Activated CD4-positive, CD25-positive, alpha-beta regulatory T cell treated with anti-CD3 and anti-CD28 coated beads, Interleukin-2, amount 50 U/mL, for 16 hours (primary cell): ENCODE data around the gene SLC49A4.

Source experiments
- DNase-seq: peaks from one replicate; pipeline ENCODE4 v3.0.0-alpha.2; 2020; ENCODE audit warnings: low read depth, low spot score

The SLC49A4 gene

DNA sequence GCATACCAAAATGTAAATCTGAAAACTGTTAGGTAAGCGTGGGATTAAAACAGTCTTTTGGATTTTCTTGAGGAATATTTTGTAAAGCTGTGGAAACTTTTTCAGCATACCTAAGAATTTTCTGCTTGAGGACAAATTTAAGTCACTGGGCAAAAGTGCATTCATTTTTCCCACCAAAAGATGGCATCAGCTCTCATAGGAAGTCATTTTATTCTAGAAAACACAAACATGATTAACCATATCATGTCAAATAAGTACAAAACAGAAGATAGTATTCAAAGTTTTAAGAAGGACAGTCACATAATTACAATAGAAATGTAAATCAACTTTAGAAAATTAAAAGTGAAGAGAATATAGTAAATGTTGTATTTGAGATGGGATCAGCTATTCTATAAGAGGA is 63.5 kb downstream of the SLC49A4 start:
- DNase-seq = no peak

DNA sequence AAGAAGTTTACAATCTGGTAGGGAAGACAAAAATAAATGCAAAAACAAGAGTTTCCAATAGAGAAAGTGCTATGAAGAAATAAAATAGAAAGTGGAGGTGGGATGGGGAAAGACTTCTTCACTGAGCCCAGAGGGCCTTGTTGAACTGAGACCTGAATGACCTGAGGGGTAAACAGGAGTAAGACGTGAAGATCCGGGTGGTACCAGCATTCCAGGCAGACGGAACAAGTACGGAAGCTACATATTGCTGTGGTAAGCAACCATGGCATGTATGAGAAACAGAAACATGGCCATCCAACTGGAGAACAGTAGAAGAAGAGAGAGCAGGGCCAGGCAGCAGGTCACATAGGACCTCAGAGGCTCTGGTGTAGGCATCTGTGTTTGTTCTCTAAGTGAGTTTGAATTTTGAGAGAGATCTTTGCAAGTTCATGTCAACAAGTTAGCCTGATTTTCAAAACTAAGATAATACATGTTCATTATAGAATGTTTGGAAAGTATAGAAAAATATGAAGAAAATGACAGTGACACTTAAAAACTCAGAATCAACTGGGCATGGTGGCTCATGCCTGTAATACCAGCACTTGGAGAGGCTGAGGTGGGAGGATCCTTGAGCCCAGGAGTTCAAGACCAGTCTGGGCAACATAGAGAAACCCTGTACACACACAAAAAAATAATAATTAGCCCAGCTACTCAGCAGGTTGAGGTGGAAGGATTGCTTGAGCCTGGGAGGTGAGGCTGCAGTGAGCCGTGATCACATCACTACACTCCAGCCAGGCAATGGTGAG is 64.3 kb downstream of the SLC49A4 start:
- DNase-seq = no peak

DNA sequence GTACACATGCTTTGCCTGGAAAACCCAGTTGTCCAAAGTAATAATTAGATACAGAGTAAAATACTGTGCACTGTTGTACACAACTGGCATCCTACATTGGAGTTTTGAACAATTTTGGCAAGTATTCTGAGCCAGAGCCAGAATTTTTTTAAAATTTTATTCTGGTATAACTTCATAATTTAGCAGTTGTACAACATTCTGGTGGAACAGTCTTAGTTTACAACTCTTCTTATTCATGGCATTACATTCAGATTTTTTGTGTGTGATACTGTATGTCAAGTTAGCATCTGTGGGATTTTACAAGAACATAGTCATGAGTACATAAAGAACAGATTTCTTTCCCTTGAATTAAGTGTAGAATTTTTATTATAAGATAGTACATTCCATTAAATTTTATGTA is 67.5 kb downstream of the SLC49A4 start:
- no peak for DNase-seq

DNA sequence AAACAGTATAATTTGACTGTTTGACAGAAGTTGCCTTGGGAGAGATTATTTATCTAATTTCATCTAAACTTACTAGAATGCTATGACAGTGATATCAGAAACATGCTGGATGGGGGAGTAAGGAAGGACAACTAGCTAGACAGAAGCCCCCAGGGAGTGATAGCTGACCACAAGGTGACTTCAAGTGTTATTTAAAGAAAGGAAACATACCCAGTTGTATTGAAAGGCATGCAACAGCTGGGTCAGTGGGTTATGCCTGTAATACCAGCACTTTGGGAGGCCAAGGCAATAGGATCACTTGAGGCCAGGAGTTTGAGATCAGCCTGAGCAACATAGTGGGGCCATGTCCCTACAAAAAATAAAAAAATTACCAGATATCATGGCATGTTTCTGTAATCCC is 69.6 kb downstream of the SLC49A4 start:
- no peak for DNase-seq

DNA sequence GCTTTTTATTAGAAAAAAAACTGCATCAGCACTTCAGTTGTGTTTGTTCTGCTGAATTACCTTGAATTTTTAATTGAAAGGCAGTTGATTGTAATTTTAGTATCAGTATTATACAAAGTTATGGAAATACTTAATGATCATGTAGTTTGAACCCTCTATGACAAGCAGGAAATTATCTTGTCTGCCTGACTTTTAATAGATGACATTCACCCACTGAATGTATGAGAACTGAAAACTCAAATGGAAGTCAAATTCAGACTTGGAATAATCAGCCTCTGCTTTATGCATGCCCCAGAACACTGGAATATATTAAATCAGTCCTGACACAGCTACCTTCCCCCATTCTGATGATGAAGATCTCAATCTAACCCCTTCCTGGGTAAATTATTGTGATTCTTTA is 73.5 kb downstream of the SLC49A4 start:
- DNase-seq = no peak

DNA sequence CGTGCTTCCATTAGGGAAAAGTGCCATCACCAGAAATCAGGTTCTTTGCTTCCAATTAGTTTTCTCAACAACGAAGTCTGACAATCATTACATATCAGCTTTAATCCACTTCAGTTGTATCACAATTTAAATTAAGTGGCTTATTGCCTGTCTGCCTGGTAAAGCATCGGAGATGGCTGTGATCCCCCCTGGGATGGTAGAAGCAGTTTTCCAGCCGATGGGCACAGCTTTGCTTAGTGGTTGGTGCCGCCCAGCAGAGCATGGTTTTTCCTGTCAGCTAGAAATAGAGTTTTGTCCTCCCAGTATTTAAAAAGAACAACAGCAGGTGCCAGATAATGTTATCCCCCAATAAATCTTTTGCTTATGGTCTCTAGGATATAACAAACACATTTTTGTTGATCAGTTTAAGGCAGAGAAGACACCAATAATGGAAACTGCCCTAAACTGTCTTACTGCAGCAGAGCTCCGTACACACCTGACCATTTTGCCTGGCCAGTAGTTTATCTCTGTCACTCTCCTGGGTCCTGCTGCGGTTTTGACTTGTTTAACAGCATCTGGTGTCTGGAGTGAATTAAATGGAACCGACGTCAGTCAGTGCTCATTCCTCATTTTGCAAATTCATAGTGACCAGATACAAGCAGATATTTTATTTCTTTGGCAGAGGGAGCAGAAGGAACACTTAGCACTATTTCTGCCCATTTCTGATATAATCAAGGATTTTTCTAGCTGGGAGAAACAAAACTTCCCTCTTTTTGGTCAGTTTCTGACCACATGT is 79.1 kb downstream of the SLC49A4 start:
- no peak for DNase-seq

DNA sequence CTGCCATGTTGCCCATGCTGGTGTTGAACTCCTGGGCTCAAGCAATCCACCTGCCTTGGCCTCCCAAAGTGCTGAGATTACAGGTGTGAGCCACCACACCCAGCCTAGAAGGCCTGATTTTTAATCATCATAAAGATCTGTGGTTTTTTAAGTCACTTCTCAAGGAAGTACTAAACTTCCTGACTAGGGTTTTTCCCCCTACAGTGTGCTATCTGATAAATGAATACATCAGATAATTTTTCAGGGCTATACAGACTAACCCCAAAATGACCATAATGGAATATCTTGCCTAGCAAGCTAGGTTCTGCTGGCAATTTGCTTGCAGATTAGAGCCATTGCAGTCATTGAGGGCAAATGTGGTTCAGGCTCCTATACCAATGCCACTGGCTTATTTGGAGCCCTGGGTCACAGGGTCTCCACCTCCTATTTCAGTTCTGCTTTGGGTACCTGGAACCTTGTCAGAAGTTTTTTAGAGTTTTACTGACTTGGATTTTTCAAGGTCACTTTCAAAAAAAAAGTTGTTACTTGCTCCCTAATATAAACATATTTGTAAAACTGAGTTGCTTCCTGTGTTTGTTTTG is 80.8 kb downstream of the SLC49A4 start:
- DNase-seq = no peak

DNA sequence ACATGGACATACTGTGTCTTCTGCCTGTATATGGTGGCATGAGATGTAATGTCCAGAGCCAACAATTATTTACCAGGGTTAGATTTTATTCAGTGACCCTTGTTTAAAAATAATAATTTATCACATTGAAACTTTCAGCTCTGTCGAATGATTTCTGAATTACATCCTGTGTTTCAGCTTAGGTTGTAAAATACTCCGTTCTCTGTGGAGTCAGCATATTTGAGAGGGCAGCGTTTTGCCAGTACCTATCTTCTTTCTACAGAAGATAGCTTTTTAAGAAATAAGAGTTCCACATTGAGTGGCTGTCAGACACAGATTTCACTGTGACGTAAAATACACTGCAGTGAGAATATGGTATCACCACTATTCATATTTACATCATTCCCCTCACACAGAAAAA is 85.3 kb downstream of the SLC49A4 start:
- no peak for DNase-seq

DNA sequence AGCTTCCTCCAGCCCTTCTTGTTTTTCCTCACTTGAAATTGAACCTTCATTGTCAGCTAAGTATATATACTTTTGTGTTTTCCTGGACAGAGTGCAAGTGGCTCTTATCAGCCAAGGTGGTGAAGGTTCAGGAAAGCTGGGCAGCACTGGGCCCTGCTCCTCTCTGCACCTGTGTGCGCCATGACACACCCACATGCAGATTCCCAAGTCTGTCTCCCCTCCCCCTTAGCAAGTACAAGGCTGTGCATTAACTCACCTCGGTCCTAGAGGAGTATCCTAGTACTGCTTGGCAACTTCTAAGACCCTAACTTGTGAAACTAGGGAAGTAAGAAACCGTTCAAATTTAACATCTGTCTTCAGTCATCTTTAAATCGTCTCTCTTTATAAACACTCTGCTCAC is 85.8 kb downstream of the SLC49A4 start:
- no peak for DNase-seq

DNA sequence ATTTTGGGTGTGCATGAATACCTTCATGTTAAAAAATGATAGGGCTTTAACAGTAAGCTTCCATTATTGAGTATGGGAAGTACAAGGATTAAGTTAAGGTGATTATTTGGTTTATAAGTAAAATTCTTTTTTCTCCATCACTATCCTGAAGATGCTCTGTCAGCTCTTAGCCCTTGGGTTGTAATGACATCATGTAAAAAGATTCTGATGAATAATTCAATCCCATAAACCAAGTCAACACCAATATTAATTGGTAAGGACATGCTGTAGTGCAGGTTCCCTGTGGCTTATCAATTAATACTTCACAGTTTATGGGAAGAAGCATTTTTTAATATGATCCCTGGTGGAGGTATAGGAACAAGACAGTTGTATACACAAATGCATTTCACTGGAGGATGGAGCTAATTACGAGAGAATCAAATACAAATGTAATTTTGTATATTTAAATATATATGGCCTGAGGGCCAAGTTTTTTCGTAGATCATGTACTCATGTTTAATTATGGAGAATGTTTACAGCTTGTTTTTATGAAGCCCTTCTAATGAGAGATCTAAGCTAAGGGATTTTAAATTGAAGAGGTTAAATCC is 87.6 kb downstream of the SLC49A4 start:
- DNase-seq = no peak

DNA sequence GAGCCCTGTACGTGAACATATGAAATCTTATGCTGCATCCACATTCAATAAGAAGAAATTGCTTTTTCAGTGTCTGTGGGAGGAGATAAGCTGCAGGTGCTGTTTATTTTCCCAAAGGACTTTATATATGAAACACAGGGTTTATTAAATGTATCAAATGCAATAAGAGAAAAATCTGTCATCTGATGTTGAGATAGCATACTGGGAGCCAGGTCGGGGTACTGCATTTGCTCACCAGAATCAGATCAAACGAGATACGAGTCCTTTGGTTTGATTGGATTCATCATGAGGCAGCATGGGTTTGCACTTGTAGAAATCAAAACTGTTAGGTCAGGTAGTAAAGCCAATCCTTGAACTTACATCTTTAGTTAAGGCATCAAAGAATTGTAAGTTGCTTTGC is 91.4 kb downstream of the SLC49A4 start:
- no peak for DNase-seq

DNA sequence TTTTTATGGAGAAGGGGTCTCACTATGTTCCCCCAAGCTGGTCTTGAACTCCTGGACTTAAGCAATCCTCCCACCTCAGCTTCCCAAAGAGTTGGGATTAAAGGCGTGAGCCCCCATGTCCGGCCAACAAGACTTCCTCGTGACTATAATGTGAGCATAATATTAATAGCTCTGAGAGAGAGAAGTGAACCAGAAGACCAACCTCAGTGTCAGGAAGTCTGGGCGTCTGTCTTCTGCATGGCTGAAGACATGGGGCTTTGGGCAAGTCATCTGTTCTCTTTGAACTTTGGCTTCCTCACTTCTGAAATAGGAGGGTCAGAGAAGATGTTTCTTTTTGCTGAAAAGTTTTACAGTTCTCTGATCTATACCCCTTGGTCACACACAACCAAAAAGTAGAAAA is 92.1 kb downstream of the SLC49A4 start:
- DNase-seq = no peak

DNA sequence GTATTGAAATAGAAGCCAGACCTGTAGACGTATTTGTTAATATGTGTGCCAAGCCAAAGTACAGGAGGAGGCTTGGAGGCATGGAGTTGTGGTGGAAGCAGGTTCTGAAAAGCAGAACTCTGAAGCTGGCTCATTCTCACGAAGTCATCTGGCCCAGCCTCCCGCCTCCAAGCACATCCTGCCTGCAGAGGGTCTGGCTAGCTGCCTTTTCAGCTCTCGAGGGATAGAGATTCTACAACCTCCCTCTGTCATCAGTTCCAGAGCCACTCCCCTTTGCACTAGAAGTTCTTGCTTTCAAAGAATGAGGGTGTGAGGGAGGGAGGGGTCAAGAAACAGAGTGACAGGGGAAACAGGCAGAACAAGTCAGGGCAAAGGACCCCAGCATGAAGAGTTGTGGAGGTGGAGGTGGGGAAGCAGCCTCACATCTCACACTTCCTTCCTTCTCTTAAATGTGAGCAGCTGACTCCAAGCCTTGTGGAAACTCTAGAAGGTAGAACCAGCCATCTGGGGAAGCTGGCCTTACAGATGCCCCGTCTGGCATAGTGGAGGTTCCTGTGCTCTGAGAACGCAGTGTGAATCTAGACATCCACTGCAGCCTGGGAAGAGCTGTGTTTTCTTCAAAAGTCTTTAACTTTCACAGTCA is 95.3 kb downstream of the SLC49A4 start:
- no peak for DNase-seq

DNA sequence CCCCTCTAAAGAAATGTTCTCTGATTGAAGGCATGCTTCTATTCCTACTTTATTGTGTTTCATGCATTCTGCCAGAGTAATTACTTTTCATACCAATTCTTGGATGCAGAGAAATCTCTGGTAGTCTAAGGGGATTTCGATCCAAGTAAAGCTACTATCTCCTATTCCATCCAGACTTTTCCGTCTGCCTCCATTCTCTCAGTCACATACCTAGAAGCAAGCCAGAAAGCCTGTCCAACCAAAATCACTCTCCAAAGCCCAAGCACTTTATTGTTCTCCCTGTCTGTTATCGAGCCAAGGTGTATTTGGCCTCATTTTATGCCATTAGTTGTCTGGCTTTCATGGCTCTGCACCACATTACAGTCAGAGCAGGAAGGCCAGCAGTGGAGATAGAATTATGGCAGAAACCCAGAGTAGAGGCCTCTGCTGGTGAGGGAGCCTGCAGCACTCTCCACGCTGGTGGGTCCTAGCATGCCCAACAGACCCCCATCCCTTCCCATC is 95.9 kb downstream of the SLC49A4 start:
- no peak for DNase-seq

DNA sequence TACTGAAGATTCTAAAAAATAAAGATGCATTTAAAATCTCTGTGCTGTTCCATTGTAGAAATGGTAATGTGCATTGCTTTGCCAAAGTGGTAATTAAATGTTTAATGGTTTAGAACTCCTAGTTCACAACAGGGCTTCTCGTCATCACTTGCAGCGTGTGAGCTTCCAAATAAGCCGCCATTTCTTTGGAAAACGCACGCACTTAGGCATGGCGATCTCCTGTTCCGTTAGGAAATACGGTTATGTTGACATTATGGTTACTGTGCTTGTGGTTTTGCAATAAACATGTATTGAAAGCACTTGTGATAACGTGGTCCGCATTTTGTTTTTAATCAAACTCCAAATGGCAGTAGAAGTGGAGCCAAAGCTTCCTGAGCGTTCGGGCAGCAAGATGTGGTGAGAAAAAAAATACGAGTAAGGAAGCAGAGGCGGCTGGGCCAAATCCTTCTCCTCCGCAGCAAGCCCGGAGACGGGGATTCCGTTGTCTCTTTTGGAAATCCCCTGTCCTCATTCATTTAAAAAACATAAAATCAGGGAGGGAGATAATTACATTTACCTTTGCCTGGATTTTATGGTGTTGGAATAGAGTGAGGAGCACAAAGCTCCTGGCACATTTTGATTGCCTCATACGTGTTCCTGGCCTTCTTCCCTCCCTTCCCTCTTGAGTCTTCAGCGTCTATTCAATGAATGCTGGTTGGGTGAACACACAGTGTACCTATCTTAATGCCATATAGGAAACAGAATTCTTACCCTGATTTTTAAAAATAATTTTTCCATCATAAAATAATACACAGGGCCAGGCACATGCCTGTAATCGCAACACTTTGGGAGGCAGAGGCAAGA is 97.5 kb downstream of the SLC49A4 start:
- DNase-seq = no peak

DNA sequence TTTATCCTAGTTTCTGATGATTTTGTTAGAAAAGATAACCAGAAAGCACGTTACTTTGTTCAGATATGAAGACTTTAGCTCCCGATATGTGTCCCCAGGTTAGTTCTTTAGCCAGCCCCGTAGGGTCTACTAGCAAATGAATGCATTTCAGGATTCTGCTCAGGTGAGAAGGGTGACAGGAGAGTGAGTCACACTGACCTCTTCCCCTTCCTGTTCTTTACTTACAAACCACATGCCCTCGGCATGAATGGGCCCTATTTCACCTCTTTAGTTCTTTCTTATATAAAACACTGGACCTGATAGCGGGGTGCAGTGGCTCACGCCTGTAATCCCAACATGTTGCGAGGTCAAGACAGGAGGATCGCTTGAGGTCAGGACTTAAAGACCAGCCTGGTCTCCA is 98.4 kb downstream of the SLC49A4 start:
- DNase-seq = no peak

DNA sequence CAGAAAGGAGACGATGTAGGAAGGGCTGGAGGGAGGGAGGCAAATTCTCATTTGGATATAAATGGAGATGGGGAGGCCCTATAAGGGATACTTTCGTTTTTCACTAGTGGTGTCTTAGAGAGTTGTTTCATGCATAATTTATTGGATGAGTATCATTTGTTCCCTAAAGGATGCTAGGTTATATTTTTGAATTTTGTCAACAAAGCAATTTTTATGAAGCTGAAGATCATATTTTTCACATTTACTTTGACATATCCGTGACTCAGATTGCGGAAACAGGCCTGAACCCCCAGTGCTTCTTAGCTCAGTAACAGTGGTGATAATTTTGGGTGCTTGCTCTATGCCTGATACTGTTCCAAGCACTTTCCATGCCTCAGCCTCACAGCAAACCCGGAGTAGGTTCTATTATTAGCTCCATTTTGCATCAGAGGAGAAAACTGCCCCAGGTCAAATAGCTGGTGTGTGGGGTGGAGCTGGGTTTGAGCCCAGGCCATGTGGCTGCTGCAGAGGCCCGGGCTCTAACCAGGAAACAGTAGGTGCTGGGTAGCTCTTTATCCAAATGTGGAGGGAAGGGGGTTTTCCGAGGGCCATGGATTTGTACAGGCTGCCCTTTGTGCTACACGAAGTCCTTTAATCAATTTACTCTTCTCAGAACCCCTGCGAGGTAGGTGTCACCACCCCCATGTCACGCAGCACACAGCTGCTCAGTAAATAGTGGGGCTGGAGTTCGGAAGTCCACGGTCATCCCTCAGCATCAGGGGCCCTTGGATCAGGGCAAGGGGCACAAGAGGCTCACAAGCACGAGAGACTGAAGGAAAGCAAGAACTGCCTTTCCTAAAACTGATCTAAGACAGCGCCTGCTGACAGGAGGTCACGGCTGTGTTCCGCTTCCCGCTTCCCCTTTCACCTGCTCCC is 99.1 kb downstream of the SLC49A4 start:
- DNase-seq = no peak

DNA sequence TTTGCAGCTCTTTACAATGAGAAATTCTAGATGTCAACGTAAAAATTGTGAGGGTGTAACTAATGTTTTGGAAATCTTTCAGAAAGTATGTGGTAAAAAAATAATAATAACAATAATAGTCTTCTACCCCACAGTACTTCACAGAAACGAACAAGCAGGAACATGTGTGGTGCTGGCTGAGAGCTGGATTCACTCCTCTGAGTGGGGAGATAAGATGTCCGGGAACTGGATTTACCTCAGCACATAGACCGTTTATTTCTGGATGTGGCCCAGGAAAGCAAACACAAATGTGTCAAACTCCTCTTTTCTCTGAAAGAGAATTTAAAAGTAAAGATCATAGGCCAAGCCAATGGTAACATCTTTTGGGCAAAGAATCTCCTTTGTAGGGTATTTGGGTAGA is 103.4 kb downstream of the SLC49A4 start:
- DNase-seq = no peak

DNA sequence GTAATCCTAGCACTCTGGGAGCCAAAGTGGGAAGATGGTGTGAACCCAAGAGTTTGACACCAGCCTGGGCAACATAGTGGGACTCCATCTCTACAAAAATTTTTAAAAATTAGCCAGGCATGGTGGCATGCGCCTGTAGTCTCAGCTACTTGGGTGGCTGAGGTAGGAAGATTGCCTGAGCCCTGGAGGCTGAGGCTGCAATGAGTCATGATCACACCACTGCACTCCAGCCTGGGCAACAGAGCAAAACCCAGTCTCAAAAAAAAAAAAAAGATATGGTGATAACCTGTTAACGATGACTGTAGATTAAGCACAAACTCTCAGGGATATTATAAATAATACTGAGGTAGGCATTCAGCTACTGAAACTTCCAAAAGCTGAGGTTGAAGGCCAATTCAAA is 107.5 kb downstream of the SLC49A4 start:
- no peak for DNase-seq

DNA sequence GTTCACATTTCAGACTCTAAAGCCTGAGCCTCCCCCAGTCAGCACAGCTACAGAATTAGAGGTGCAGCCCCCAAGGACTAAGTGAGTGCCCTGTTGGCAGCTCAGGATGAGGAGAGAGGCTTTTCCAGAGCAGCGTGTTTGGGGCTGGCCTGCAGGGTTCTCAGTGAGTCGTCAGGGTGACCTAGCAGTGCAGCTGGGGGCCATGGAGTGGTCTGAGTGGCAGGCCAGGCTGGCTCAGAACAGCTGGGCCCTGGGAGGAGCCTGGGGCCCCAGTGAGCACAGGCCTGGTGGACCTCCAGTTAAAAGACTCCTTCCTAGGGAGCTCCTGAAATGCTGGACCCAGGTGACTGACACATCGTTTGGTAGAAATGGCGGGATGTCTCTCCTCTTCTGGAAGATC is 108.3 kb downstream of the SLC49A4 start:
- DNase-seq = no peak
